GM21381 (cell line): Measurements from ENCODE around the gene MMEL1.
"Not testable (repeated sequence)": the region's sequence is repeated elsewhere in the genome, so short reads cannot be mapped to it uniquely, and the experiment has no call there.

Experiments
- ATAC-seq: cut with Tn5 transposase; IDR thresholded peaks from one replicate; pipeline ENCODE4 v1.9.1; 2021; ENCODE audit warnings: mild to moderate bottlenecking, moderate library complexity; ENCODE audit not compliant: unreplicated experiment

Gene MMEL1

GRCh38 chr1:2560299-2561073, 72.3 kb downstream of the MMEL1 start:
- no peak for ATAC-seq

- ATAC-seq = no peak
These were observed 73.1 kb downstream of the MMEL1 start for GRCh38 chr1:2559509-2560298.

GRCh38 chr1:2558861-2559260, 74.0 kb downstream of the MMEL1 start:
- no peak for ATAC-seq

- ATAC-seq = no peak
These were observed 74.4 kb downstream of the MMEL1 start for GRCh38 chr1:2558420-2558819.

GRCh38 chr1:2557482-2558400, 75.1 kb downstream of the MMEL1 start:
- ATAC-seq = no peak

GRCh38 chr1:2556678-2557481, 75.9 kb downstream of the MMEL1 start:
- ATAC-seq = peak; percentile 19

- ATAC-seq = peak; percentile 25
These were observed 76.5 kb downstream of the MMEL1 start, which contains the start of gene TNFRSF14 for GRCh38 chr1:2556277-2556677. Gene TNFRSF14 (plus strand): TSS chr1:2556371. CDS start chr1:2556665, 294 bp downstream.

- ATAC-seq = peak; percentile 35
These were observed 77.1 kb downstream of the MMEL1 start for GRCh38 chr1:2555634-2556276.

- ATAC-seq = no peak
These were observed 78.0 kb downstream of the MMEL1 start for GRCh38 chr1:2554621-2555387.

- no peak for ATAC-seq
These were observed 78.8 kb downstream of the MMEL1 start for GRCh38 chr1:2553871-2554620.

- not testable (repeated sequence) for ATAC-seq
These were observed 79.7 kb downstream of the MMEL1 start for GRCh38 chr1:2553076-2553475.

- ATAC-seq = no peak
These were observed 80.6 kb downstream of the MMEL1 start for GRCh38 chr1:2552189-2552588.

GRCh38 chr1:2551544-2551943, 81.3 kb downstream of the MMEL1 start:
- not testable (repeated sequence) for ATAC-seq

GRCh38 chr1:2550309-2550861, 82.4 kb downstream of the MMEL1 start:
- ATAC-seq = not testable (repeated sequence)

- not testable (repeated sequence) for ATAC-seq
These were observed 83.3 kb downstream of the MMEL1 start for GRCh38 chr1:2549367-2550029.

- ATAC-seq = no peak
These were observed 84.7 kb downstream of the MMEL1 start for GRCh38 chr1:2548068-2548589.
